ENCODE measurements around the gene SORCS2.

The SORCS2 gene

DNA sequence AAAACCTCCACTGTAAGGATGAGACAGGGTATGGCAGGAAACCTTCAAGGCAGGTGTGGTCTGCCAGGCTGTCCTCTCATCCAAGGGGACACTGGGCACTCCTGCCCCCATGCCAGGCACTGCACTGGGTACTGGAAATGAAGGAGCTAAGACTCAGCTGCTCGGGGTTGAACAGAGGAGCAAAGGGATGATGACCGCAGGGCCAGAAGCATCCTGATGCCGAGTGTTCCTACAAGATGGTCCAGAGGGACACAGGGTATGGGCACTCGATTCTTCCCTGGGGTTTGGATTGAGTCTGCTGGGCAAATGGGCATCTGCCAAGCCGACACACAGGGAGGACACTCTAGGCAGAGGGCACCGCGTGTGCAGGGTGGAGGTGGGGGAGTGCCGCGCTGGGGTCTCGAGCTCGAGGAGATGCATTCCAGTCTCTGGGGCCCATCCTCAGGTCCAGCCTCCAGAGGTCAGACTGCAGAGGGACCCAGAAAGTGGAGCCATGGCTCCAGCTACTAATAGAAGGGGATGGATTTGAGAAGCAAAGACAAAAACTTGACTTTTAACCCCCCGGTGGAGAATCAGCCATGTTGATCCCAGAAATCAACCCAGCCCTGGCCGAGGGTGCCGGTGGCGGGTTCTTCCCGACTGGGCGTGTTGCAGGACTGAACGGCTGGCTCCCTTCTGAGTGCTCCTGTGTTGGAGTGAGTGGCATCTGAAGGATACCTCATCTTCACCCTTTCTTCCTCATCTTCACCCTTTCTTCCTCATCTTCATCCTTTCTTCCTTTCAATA, 500.3 kb downstream of the SORCS2 start:
- ATAC-seq (ENCODE audit: insufficient read depth, low read depth) (no peak), DNase-seq (no peak)
- H3K4me3 ChIP-seq (ENCODE audit: low read depth in 1 of 2, low read length in 2 of 2): no peak overlapping the region
- H3K9me3 ChIP-seq (ENCODE audit: insufficient read depth, low read length, severe bottlenecking): no peaks in the 10 kb centered on the region
- H3K27me3 ChIP-seq (ENCODE audit: insufficient read depth, low read length, poor library complexity): no peaks in the 10 kb centered on the region
- H4K20me1 ChIP-seq (ENCODE audit: insufficient read depth, low read length): no peaks in the 10 kb centered on the region
- no peak overlapping the region for H3K9ac ChIP-seq (ENCODE audit: low read depth, low read length)
- H3K4me1 ChIP-seq (ENCODE audit: insufficient read depth, low read length): no peaks in the 10 kb centered on the region
- no peak overlapping the region for H3K27ac ChIP-seq (ENCODE audit: low read length)
- no peak for TF ChIP-seq EZH2 (IDR thresholded peaks at IDR 0.05; ENCODE audit: borderline replicate concordance, low read depth, low read length, severe bottlenecking)
- no peak overlapping the region for H2AFZ ChIP-seq (ENCODE audit: low read depth, low read length)
- H3K4me2 ChIP-seq (ENCODE audit: insufficient read depth, low read length): no peak overlapping the region
- H3K79me2 ChIP-seq (ENCODE audit: insufficient read depth, low read length): no peaks in the 10 kb centered on the region
- H3K36me3 ChIP-seq (ENCODE audit: insufficient read depth, low read length): no peaks in the 10 kb centered on the region

- no peak for TF ChIP-seq EZH2 (IDR thresholded peaks at IDR 0.05; ENCODE audit: borderline replicate concordance, low read depth, low read length, severe bottlenecking)
- TF ChIP-seq, protein P1, sequence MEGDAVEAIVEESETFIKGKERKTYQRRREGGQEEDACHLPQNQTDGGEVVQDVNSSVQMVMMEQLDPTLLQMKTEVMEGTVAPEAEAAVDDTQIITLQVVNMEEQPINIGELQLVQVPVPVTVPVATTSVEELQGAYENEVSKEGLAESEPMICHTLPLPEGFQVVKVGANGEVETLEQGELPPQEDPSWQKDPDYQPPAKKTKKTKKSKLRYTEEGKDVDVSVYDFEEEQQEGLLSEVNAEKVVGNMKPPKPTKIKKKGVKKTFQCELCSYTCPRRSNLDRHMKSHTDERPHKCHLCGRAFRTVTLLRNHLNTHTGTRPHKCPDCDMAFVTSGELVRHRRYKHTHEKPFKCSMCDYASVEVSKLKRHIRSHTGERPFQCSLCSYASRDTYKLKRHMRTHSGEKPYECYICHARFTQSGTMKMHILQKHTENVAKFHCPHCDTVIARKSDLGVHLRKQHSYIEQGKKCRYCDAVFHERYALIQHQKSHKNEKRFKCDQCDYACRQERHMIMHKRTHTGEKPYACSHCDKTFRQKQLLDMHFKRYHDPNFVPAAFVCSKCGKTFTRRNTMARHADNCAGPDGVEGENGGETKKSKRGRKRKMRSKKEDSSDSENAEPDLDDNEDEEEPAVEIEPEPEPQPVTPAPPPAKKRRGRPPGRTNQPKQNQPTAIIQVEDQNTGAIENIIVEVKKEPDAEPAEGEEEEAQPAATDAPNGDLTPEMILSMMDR (IDR thresholded peaks at IDR 0.05; ENCODE audit: borderline replicate concordance, extremely low read depth, low read length, poor library complexity, severe bottlenecking): no peak
- DNase-seq: no peak
- H3K36me3 ChIP-seq (ENCODE audit: insufficient read depth, low read length): no peaks in the 10 kb centered on the region
- no peaks in the 10 kb centered on the region for H4K20me1 ChIP-seq (ENCODE audit: insufficient read depth, low read length)
- no peak overlapping the region for H3K4me3 ChIP-seq (ENCODE audit: low read depth in 1 of 2, low read length in 2 of 2)
- no peak overlapping the region for H2AFZ ChIP-seq (ENCODE audit: low read depth, low read length)
- H3K4me2 ChIP-seq (ENCODE audit: insufficient read depth, low read length): no peak overlapping the region
- H3K79me2 ChIP-seq (ENCODE audit: insufficient read depth, low read length): no peaks in the 10 kb centered on the region
- H3K4me1 ChIP-seq (ENCODE audit: insufficient read depth, low read length): no peaks in the 10 kb centered on the region
- H3K9ac ChIP-seq (ENCODE audit: low read depth, low read length): no peak overlapping the region
- no peak for ATAC-seq (ENCODE audit: insufficient read depth, low read depth)
- H3K27ac ChIP-seq (ENCODE audit: low read length): no peak overlapping the region
- no peaks in the 10 kb centered on the region for H3K9me3 ChIP-seq (ENCODE audit: insufficient read depth, low read length, severe bottlenecking)
- H3K27me3 ChIP-seq (ENCODE audit: insufficient read depth, low read length, poor library complexity): no peaks in the 10 kb centered on the region
Observed at GRCh38 chr4:7693237-7693608, 500.9 kb downstream of the SORCS2 start.

DNA sequence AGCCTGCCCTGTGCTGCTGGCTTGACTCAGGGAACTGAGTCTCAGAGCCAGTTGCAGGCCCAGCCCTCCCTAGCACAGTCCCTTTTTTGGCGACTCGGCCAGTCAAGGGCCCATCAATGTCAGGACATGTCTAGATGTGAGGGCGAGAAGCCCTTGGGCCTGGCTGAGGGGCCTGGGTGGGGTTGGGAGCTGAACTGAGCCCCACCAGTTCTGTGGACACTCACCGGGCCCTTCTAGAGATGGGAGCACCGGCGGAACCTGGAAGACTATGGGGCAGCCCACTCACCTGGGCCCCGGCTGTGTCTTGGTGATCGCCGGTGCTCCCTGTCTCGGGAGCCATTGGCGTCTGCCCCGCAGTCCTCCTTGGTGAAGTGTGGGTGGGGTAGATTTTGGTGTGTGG, 501.4 kb downstream of the SORCS2 start:
- DNase-seq (no peak), ATAC-seq (ENCODE audit: insufficient read depth, low read depth) (no peak)
- no peaks in the 10 kb centered on the region for H3K27me3 ChIP-seq (ENCODE audit: insufficient read depth, low read length, poor library complexity)
- H3K36me3 ChIP-seq (ENCODE audit: insufficient read depth, low read length): no peaks in the 10 kb centered on the region
- H3K4me3 ChIP-seq (ENCODE audit: low read depth in 1 of 2, low read length in 2 of 2): no peak overlapping the region
- no peaks in the 10 kb centered on the region for H3K4me1 ChIP-seq (ENCODE audit: insufficient read depth, low read length)
- H3K9ac ChIP-seq (ENCODE audit: low read depth, low read length): no peak overlapping the region
- no peak overlapping the region for H3K27ac ChIP-seq (ENCODE audit: low read length)
- no peak overlapping the region for H2AFZ ChIP-seq (ENCODE audit: low read depth, low read length)
- no peaks in the 10 kb centered on the region for H3K9me3 ChIP-seq (ENCODE audit: insufficient read depth, low read length, severe bottlenecking)
- TF ChIP-seq, protein P1 (IDR thresholded peaks at IDR 0.05; ENCODE audit: borderline replicate concordance, extremely low read depth, low read length, poor library complexity, severe bottlenecking): no peak
- TF ChIP-seq EZH2 (IDR thresholded peaks at IDR 0.05; ENCODE audit: borderline replicate concordance, low read depth, low read length, severe bottlenecking): no peak
- no peaks in the 10 kb centered on the region for H4K20me1 ChIP-seq (ENCODE audit: insufficient read depth, low read length)
- no peaks in the 10 kb centered on the region for H3K79me2 ChIP-seq (ENCODE audit: insufficient read depth, low read length)
- no peak overlapping the region for H3K4me2 ChIP-seq (ENCODE audit: insufficient read depth, low read length)

GRCh38 chr4:7694324-7694723, 502.0 kb downstream of the SORCS2 start:
- no peak overlapping the region for H2AFZ ChIP-seq (ENCODE audit: low read depth, low read length)
- H3K4me2 ChIP-seq (ENCODE audit: insufficient read depth, low read length): no peak overlapping the region
- TF ChIP-seq, protein P1 (IDR thresholded peaks at IDR 0.05; ENCODE audit: borderline replicate concordance, extremely low read depth, low read length, poor library complexity, severe bottlenecking): no peak
- TF ChIP-seq EZH2 (IDR thresholded peaks at IDR 0.05; ENCODE audit: borderline replicate concordance, low read depth, low read length, severe bottlenecking): no peak
- ATAC-seq (ENCODE audit: insufficient read depth, low read depth) (no peak), DNase-seq (no peak)
- no peak overlapping the region for H3K27ac ChIP-seq (ENCODE audit: low read length)
- H3K36me3 ChIP-seq (ENCODE audit: insufficient read depth, low read length): no peaks in the 10 kb centered on the region
- no peak overlapping the region for H3K4me3 ChIP-seq (ENCODE audit: low read depth in 1 of 2, low read length in 2 of 2)
- H4K20me1 ChIP-seq (ENCODE audit: insufficient read depth, low read length): no peaks in the 10 kb centered on the region
- no peaks in the 10 kb centered on the region for H3K79me2 ChIP-seq (ENCODE audit: insufficient read depth, low read length)
- H3K27me3 ChIP-seq (ENCODE audit: insufficient read depth, low read length, poor library complexity): no peaks in the 10 kb centered on the region
- H3K9ac ChIP-seq (ENCODE audit: low read depth, low read length): no peak overlapping the region
- no peaks in the 10 kb centered on the region for H3K4me1 ChIP-seq (ENCODE audit: insufficient read depth, low read length)
- H3K9me3 ChIP-seq (ENCODE audit: insufficient read depth, low read length, severe bottlenecking): no peaks in the 10 kb centered on the region
